ENCODE measurements around the gene C20orf204. TPM values are rescaled to one million over a fixed set of nuclear protein-coding genes. Genes with fewer than 3 reads are reported as not detected.

Gene C20orf204
- total and polyA plus RNA-seq, 12 donors: 0.05 to 4.8 (median 0.46) TPM

DNA sequence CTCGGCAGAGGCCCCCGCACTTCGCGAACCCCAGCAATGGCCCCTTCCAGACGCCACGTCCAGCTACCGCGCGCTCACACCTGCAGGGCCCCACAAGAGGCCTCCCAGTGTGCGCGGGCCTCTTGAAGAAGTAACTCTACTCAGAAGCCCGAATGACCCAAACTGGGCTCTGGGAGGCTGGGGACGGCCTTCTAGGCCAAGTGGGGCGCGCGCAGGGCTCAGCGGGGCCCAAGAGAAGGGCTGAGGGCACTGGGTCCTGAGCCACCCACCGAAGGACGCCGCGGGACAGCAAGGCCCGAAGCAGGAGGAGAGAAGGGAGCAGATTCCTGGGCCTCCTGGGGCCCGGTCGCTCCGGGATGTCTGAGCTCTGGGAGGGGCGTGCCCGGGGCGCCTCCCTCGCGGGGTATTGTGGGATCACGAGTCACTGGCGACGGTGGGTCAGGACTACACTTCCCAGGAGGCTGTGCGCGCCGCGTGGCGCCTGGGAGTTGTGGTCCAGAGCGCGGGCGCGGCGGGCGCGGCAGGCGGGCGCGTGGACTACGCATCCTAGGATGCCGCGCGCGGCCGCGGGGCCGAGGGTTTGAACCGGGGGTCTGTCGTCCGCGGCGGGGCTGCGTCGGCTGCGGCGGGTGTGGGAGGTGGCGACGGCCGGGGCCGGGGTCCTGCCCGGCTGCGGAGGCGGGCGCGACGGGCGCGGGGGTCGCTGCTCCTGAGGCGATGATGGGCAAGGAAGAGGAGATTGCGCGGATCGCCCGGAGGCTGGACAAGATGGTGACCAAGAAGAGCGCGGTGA, 26.8 kb downstream of the C20orf204 start, which contains the start of gene TCEA2:
Gene TCEA2 (plus strand): TSS at position 603 of the 793 bp plus-strand sequence. CDS start 115 bp downstream, at position 718.
- Histone ChIP-seq H3K4me3 (peak within 1 kb of the TSS; percentile 30 to 93 (median 67)), H3K9me3 (replicated peaks in 1 of 3) (no peaks in the 10 kb centered on the region), H3K36me3 (replicated peaks in 1 of 2) (no peaks in the 10 kb centered on the region), H3K27ac (peak within 1 kb of the TSS; percentile 19 to 79 (median 70)), H3K27me3 (no peaks in the 10 kb centered on the region), H3K4me1 (replicated peaks in 1 of 2) (peaks cover 20 to 26% of the 10 kb centered on the region in 2 donors)
- peak; percentile 97 to 99 (median 98) for DNase-seq
- TF ChIP-seq, protein P1, sequence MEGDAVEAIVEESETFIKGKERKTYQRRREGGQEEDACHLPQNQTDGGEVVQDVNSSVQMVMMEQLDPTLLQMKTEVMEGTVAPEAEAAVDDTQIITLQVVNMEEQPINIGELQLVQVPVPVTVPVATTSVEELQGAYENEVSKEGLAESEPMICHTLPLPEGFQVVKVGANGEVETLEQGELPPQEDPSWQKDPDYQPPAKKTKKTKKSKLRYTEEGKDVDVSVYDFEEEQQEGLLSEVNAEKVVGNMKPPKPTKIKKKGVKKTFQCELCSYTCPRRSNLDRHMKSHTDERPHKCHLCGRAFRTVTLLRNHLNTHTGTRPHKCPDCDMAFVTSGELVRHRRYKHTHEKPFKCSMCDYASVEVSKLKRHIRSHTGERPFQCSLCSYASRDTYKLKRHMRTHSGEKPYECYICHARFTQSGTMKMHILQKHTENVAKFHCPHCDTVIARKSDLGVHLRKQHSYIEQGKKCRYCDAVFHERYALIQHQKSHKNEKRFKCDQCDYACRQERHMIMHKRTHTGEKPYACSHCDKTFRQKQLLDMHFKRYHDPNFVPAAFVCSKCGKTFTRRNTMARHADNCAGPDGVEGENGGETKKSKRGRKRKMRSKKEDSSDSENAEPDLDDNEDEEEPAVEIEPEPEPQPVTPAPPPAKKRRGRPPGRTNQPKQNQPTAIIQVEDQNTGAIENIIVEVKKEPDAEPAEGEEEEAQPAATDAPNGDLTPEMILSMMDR (IDR thresholded peaks at IDR 0.05): no peak
- peak; percentile 87 to 88 for TF ChIP-seq POLR2A (IDR thresholded peaks at IDR 0.05)
- WGBS, 4 donors: 3 to 11% (median 5%) methylated on average over 31 to 85 of the region's 85 CpGs
- intact Hi-C loops (cut with DNase I): no loop called here

DNA sequence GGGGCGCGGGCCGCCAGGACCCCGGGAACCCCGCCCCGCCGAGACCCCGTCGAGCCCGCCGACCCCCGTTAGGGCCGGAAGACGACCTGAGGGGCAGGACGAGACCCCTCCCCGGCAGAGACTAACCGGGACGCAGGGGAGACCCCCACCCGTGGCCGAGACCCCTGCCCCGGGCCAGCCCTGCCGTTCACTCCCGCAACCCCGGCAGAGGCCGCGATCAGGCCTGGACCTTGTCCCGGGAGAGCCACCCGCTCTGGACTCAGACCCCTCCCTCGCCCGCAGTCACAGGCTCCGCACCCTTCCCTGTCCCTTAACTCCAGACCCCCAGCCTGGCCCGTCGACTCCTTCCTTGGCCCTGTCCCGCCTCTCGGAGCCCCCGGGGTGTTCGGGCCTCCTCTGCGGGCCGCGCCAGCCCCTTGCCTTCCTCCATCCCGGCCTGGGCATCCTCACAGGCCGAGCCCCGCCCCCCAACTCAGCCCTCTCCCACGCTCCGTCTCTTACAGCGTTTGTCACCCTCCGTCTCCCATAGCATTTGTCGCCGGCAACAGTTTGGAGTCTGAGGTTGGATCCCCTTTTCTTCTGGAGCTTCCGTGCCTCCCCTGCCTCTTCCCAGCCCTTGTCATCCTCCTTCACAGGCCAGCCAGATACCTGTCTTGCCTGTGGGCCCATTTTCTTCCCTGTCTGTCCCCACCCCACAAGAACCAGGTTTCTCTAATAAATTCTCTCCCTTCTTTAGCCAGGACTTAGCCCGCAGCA, 27.6 kb downstream of the C20orf204 start:
- H3K27me3 ChIP-seq: no peaks in the 10 kb centered on the region
- no peak for TF ChIP-seq POLR2A (IDR thresholded peaks at IDR 0.05)
- TF ChIP-seq, protein P1 (IDR thresholded peaks at IDR 0.05): no peak
- H3K9me3 ChIP-seq (replicated peaks in 1 of 3): no peaks in the 10 kb centered on the region
- H3K36me3 ChIP-seq (replicated peaks in 1 of 2): no peaks in the 10 kb centered on the region
- WGBS, 4 donors: 1 to 3% (median 2%) methylated on average over 30 to 51 of the region's 51 CpGs
- DNase-seq: peak in 5 of 7 donors; percentile 41 to 71 (median 44)
- peaks cover 20 to 26% of the 10 kb centered on the region in 2 donors for H3K4me1 ChIP-seq (replicated peaks in 1 of 2)
- intact Hi-C loops (cut with DNase I): no loop called here
- H3K4me3 ChIP-seq: peak overlapping the region; percentile 30 to 93 (median 67)
- peak overlapping the region; percentile 19 to 79 (median 66) for H3K27ac ChIP-seq

DNA sequence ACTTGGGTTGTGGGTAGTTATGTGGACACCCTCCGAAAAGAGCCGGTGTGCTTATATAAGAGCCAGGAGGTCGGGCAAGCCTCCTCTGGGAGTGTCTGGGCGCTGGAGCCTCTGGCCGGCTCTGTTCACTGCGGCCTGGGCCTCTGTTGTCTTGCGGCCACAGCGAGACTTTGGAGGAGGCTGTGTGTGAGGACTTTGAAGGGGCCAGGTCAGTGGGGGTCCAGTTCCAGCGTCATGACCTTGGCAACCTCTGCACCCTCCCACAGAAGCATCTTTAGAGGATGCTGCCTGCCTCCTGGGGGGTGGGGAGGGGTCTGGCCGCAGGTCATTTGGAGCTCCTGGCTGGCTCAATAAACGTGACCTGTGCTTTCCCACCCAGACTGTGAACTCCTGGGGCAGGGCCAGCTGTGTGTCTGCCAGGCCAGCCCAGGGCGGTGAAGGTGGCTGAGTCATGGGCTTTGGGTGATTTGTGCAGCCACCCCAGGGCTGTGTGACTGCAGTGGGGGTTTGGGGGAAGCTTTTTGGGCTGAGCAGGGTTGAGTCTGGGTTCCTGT, 28.2 kb downstream of the C20orf204 start:
- H3K36me3 ChIP-seq (replicated peaks in 1 of 2): no peaks in the 10 kb centered on the region
- 11 to 34% (median 20%) methylated on average over 9 to 12 of the region's 12 CpGs for WGBS, 4 donors
- no peaks in the 10 kb centered on the region for H3K27me3 ChIP-seq
- H3K4me1 ChIP-seq (replicated peaks in 1 of 2): peaks cover 20 to 26% of the 10 kb centered on the region in 2 donors
- intact Hi-C loops (cut with DNase I): no loop called here
- peak overlapping the region in 1 of 4 donors; percentile 93 for H3K4me3 ChIP-seq
- H3K27ac ChIP-seq: peak overlapping the region; percentile 19 to 79 (median 54)
- peak; percentile 72 to 87 (median 86) for DNase-seq
- no peaks in the 10 kb centered on the region for H3K9me3 ChIP-seq (replicated peaks in 1 of 3)
- TF ChIP-seq POLR2A (IDR thresholded peaks at IDR 0.05): peak in 1 of 2 donors; percentile 17
- TF ChIP-seq, protein P1 (IDR thresholded peaks at IDR 0.05): no peak

All from adrenal gland (tissue), 12 donors.